ENCODE data around the gene ISX.

GRCh38 chr22:35059632-35060031, 6.3 kb upstream of the ISX start:
- TF ChIP-seq EP300 (IDR thresholded peaks at IDR 0.05) (no peak), POLR2A (IDR thresholded peaks at IDR 0.05) (no peak), CTCF (IDR thresholded peaks at IDR 0.05) (no peak)

Data from stomach (tissue), 4 donors.